ENCODE measurements around the gene SCGB3A2. TPM values are rescaled to one million over a fixed set of nuclear protein-coding genes. Genes with fewer than 3 reads are reported as not detected.

The SCGB3A2 gene
- total and polyA plus RNA-seq, 2 experiments from 2014 or later = 33.6 to 70.6 TPM

DNA sequence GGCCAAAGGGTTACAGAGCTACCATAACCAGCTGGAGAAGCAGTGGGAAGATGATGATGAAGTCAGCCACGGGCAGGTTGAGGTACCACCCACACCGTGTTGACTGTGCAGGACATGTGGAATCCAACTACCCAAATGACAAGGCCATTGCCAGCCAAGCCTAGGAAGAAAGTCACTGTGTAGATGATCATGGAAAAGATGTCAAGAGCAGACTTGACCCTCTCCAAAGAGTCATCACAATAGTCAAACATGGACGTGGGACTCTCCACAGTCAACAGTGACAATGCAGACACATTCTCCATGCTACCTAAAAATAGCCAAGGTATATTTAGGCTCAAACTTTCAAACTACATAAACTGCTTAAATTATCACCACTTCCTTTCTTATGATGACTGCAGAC lies 26.1 kb upstream of the SCGB3A2 start:
- no peaks in the 10 kb centered on the region for H3K9me3 ChIP-seq (ENCODE audit: low read depth)
- H3K36me3 ChIP-seq (replicated peaks; ENCODE audit: insufficient read depth, low read depth) = no peaks in the 10 kb centered on the region
- H3K4me3 ChIP-seq = no peak overlapping the region
- TF ChIP-seq EZH2 (IDR thresholded peaks at IDR 0.05; ENCODE audit: borderline replicate concordance) (no peak), CTCF (IDR thresholded peaks at IDR 0.05; ENCODE audit: poor library complexity) (no peak), EZH2phosphoT487 (IDR thresholded peaks at IDR 0.05; ENCODE audit: low read depth, severe bottlenecking, unreplicated experiment) (no peak)
- WGBS (ENCODE audit: low lambda C conversion rate, missing lambda C conversion rate) = 75% methylated on average over 3 of the region's 3 CpGs
- no peaks in the 10 kb centered on the region for H4K20me1 ChIP-seq (ENCODE audit: insufficient read depth, poor library complexity, severe bottlenecking)
- H3K79me2 ChIP-seq = no peaks in the 10 kb centered on the region
- no peak overlapping the region for H3K4me2 ChIP-seq
- peaks cover 3% of the 10 kb centered on the region for H3K27me3 ChIP-seq
- no peaks in the 10 kb centered on the region for H3K4me1 ChIP-seq (ENCODE audit: insufficient read depth)
- H2AFZ ChIP-seq = no peak overlapping the region
- no peaks in the 10 kb centered on the region for H3K9me2 ChIP-seq (replicated peaks; ENCODE audit: insufficient read depth)
- no peak overlapping the region for H3K27ac ChIP-seq
- no peak for DNase-seq (ENCODE audit: low spot score)

DNA sequence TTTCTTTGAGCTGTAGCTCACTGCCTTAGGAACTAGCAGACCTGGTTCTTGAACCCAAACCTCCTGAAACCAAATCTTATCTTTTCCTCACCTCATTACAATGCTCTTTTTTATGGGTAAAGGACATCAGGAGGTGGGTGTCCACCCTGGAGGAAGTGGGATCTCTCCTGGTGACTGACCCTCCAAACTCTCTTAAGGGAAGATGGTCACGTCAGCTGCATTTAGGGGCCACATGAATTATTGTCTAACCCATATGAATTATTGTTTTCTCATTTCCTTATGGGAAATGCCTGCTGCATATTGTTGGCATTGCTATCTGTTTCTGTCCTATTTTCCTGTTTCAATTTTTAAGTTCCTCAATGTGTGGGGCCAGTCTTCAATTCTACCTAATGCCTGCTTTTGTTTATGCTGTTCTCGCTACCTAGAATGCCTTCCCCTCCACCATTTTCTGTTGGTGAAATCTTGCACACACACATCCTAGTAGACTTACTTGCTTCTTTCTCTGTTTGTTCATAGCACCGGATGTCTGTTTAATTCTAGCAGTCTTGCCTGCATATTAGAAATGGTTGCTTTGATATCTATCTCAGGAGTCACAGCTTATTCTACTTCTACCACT lies 25.0 kb upstream of the SCGB3A2 start:
- Histone ChIP-seq H3K79me2 (no peaks in the 10 kb centered on the region), H3K36me3 (replicated peaks; ENCODE audit: insufficient read depth, low read depth) (no peaks in the 10 kb centered on the region), H3K4me1 (ENCODE audit: insufficient read depth) (no peaks in the 10 kb centered on the region), H3K9me3 (ENCODE audit: low read depth) (no peaks in the 10 kb centered on the region), H2AFZ (no peak overlapping the region), H3K9me2 (replicated peaks; ENCODE audit: insufficient read depth) (no peaks in the 10 kb centered on the region), H3K4me2 (no peak overlapping the region), H3K27me3 (peaks cover 3% of the 10 kb centered on the region), H3K27ac (no peak overlapping the region), H4K20me1 (ENCODE audit: insufficient read depth, poor library complexity, severe bottlenecking) (no peaks in the 10 kb centered on the region), H3K4me3 (no peak overlapping the region)
- TF ChIP-seq EZH2phosphoT487 (IDR thresholded peaks at IDR 0.05; ENCODE audit: low read depth, severe bottlenecking, unreplicated experiment) = no peak
- TF ChIP-seq CTCF (IDR thresholded peaks at IDR 0.05; ENCODE audit: poor library complexity) = no peak
- no peak for TF ChIP-seq EZH2 (IDR thresholded peaks at IDR 0.05; ENCODE audit: borderline replicate concordance)
- DNase-seq (ENCODE audit: low spot score) = no peak
- WGBS (ENCODE audit: low lambda C conversion rate, missing lambda C conversion rate) = 94% methylated on average over 3 of the region's 3 CpGs

DNA sequence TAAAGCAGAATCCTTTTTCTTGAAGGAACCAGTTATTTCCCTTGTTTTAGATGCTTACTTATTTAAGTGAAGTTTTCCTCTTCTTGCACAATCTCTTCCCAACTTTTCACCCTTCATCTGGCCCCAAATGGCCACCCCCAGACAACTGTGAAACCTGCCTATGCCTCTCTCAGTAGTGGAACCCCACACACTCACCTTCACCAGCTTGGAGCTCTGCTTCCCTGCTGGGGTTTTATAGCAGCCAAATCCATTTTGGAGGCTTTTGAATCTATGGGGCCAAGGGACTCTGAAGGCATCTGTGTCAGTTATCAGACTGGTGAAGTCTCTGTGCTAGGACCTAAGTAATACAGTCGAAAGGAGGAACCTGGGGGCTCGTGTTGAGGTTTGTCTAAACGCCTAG lies 24.2 kb upstream of the SCGB3A2 start:
- Histone ChIP-seq H4K20me1 (ENCODE audit: insufficient read depth, poor library complexity, severe bottlenecking) (no peaks in the 10 kb centered on the region), H3K27ac (no peak overlapping the region), H3K27me3 (peaks cover 3% of the 10 kb centered on the region), H3K4me3 (no peak overlapping the region), H3K36me3 (replicated peaks; ENCODE audit: insufficient read depth, low read depth) (no peaks in the 10 kb centered on the region), H3K79me2 (no peaks in the 10 kb centered on the region), H3K4me2 (no peak overlapping the region), H3K9me3 (ENCODE audit: low read depth) (no peaks in the 10 kb centered on the region), H3K4me1 (ENCODE audit: insufficient read depth) (no peaks in the 10 kb centered on the region), H2AFZ (no peak overlapping the region), H3K9me2 (replicated peaks; ENCODE audit: insufficient read depth) (no peaks in the 10 kb centered on the region)
- TF ChIP-seq EZH2 (IDR thresholded peaks at IDR 0.05; ENCODE audit: borderline replicate concordance) (no peak), CTCF (IDR thresholded peaks at IDR 0.05; ENCODE audit: poor library complexity) (no peak), EZH2phosphoT487 (IDR thresholded peaks at IDR 0.05; ENCODE audit: low read depth, severe bottlenecking, unreplicated experiment) (no peak)
- no peak for DNase-seq (ENCODE audit: low spot score)
- WGBS (ENCODE audit: low lambda C conversion rate, missing lambda C conversion rate) = 75% methylated on average over 3 of the region's 3 CpGs

Measured in hepatocyte (in vitro differentiated cells).